Hepatocyte (in vitro differentiated cells): ENCODE measurements around the gene SLTM. TPM values are rescaled to one million over a fixed set of nuclear protein-coding genes. Genes with fewer than 3 reads are reported as not detected.
"Not testable (repeated sequence)": the region's sequence is repeated elsewhere in the genome, so short reads cannot be mapped to it uniquely, and the experiment has no call there.

Source experiments
- DNase-seq: peaks from one replicate; pipeline ENCODE4 v3.0.0-alpha.2; 2016; ENCODE audit warnings: low spot score
- H2AFZ ChIP-seq: fragments of 200-600 bp; sonication (generic); 2 replicates; pipeline ENCODE4 v1.6.0; 2016; ENCODE audit warnings: antibody characterized with exemption, mild to moderate bottlenecking
- H3K27ac ChIP-seq: fragments of 200-600 bp; sonication (generic); 2 replicates; pipeline ENCODE4 v1.5.1; 2016; ENCODE audit warnings: mild to moderate bottlenecking
- H3K27me3 ChIP-seq: fragments of 200-600 bp; sonication (generic); 2 replicates; pipeline ENCODE4 v1.6.1; 2016
- H3K36me3 ChIP-seq: fragments of 200-600 bp; sonication (generic); replicated peaks from 2 replicates; pipeline ENCODE4 v1.5.1; 2016; ENCODE audit warnings: low read depth; ENCODE audit not compliant: insufficient read depth
- H3K4me1 ChIP-seq: fragments of 200-600 bp; sonication (generic); 2 replicates; pipeline ENCODE4 v1.5.1; 2016; ENCODE audit warnings: mild to moderate bottlenecking, moderate library complexity; ENCODE audit not compliant: insufficient read depth
- H3K4me2 ChIP-seq: fragments of 200-600 bp; sonication (generic); 2 replicates; pipeline ENCODE4 v1.6.0; 2016
- H3K4me3 ChIP-seq: fragments of 200-600 bp; sonication (generic); 2 replicates; pipeline ENCODE4 v1.5.1; 2016; ENCODE audit warnings: mild to moderate bottlenecking
- H3K79me2 ChIP-seq: fragments of 200-600 bp; sonication (generic); 2 replicates; pipeline ENCODE4 v1.6.0; 2017; ENCODE audit warnings: mild to moderate bottlenecking
- H3K9me2 ChIP-seq: fragments of 200-600 bp; sonication (generic); replicated peaks from 2 replicates; pipeline ENCODE4 v1.6.0; 2017; ENCODE audit warnings: mild to moderate bottlenecking; ENCODE audit not compliant: insufficient read depth
- H3K9me3 ChIP-seq: fragments of 200-600 bp; sonication (generic); 2 replicates; pipeline ENCODE4 v1.5.1; 2016; ENCODE audit warnings: low read depth, mild to moderate bottlenecking
- H4K20me1 ChIP-seq: fragments of 200-600 bp; sonication (generic); 2 replicates; pipeline ENCODE4 v1.6.0; 2016; ENCODE audit warnings: mild to moderate bottlenecking; ENCODE audit not compliant: insufficient read depth, poor library complexity, severe bottlenecking
- CTCF ChIP-seq: fragments of 200-600 bp; sonication (generic); IDR thresholded peaks from 2 replicates; pipeline ENCODE4 v1.5.1; 2016; ENCODE audit warnings: antibody characterized with exemption, mild to moderate bottlenecking; ENCODE audit not compliant: poor library complexity
- EZH2 ChIP-seq: fragments of 200-600 bp; sonication (generic); IDR thresholded peaks from 2 replicates; pipeline ENCODE4 v1.6.1; 2016; ENCODE audit warnings: antibody characterized with exemption, mild to moderate bottlenecking, borderline replicate concordance
- EZH2phosphoT487 ChIP-seq: fragments of 200-600 bp; sonication (generic); IDR thresholded peaks from one replicate; pipeline ENCODE4 v1.6.1; 2018; ENCODE audit warnings: antibody characterized with exemption, mild to moderate bottlenecking, low read depth, moderate library complexity; ENCODE audit not compliant: unreplicated experiment, severe bottlenecking
- WGBS: methylation state at CpG from one replicate; pipeline ENCODE4 v1.1.6; 2016; ENCODE audit warnings: low lambda C conversion rate; ENCODE audit errors: missing lambda C conversion rate; 5-methylcytosine and 5-hydroxymethylcytosine counted together
- polyA plus RNA-seq: library from polyadenylated mRNA; unstranded; fragments of >200 nt; fragmentation: Nextera tagmentation; extraction: Ambion mirVana; gene quantifications from 2 replicates; pipeline ENCODE4 v1.2.1, GENCODE V29; 2016
- total RNA-seq: library from RNA; depleted of rRNA; stranded (reverse); fragments of >200 nt; gene quantifications from 2 replicates; pipeline ENCODE4 v1.2.3, GENCODE V29; 2014

SLTM gene
- total and polyA plus RNA-seq, 2 experiments from 2014 or later, result 73.0 to 75.0 TPM

GRCh38 chr15:58919232-58919631, 14.2 kb downstream of the SLTM start:
- peaks cover 29% of the 10 kb centered on the region for H4K20me1 ChIP-seq
- H3K27me3 ChIP-seq, result no peaks in the 10 kb centered on the region
- WGBS, result over 99% methylated on average over 7 of the region's 7 CpGs
- H3K4me3 ChIP-seq, result no peak overlapping the region
- H3K9me3 ChIP-seq, result no peaks in the 10 kb centered on the region
- H3K9me2 ChIP-seq, result no peaks in the 10 kb centered on the region
- no peaks in the 10 kb centered on the region for H3K36me3 ChIP-seq
- H2AFZ ChIP-seq, result no peak overlapping the region
- H3K4me1 ChIP-seq, result peaks cover 5% of the 10 kb centered on the region
- no peak for DNase-seq
- H3K4me2 ChIP-seq, result no peak overlapping the region
- H3K27ac ChIP-seq, result no peak overlapping the region
- TF ChIP-seq EZH2 (no peak), EZH2phosphoT487 (no peak), CTCF (no peak)
- H3K79me2 ChIP-seq, result peaks cover 89% of the 10 kb centered on the region

GRCh38 chr15:58918239-58918638, 15.2 kb downstream of the SLTM start:
- H2AFZ ChIP-seq, result no peak overlapping the region
- no peak for DNase-seq
- H3K4me2 ChIP-seq, result no peak overlapping the region
- no peak overlapping the region for H3K4me3 ChIP-seq
- peaks cover 20% of the 10 kb centered on the region for H4K20me1 ChIP-seq
- H3K4me1 ChIP-seq, result peaks cover 5% of the 10 kb centered on the region
- peaks cover 81% of the 10 kb centered on the region for H3K79me2 ChIP-seq
- H3K27ac ChIP-seq, result no peak overlapping the region
- H3K9me2 ChIP-seq, result no peaks in the 10 kb centered on the region
- no peaks in the 10 kb centered on the region for H3K9me3 ChIP-seq
- WGBS, result 67% methylated on average over 5 of the region's 5 CpGs
- H3K36me3 ChIP-seq, result no peaks in the 10 kb centered on the region
- H3K27me3 ChIP-seq, result no peaks in the 10 kb centered on the region
- TF ChIP-seq EZH2 (no peak), CTCF (no peak), EZH2phosphoT487 (no peak)

- not testable (repeated sequence) for DNase-seq, H3K27me3 ChIP-seq, H3K4me2 ChIP-seq, H3K9me3 ChIP-seq, H3K36me3 ChIP-seq, H3K27ac ChIP-seq, H2AFZ ChIP-seq, H3K4me3 ChIP-seq, H3K9me2 ChIP-seq, H3K4me1 ChIP-seq
- Histone ChIP-seq H4K20me1 (peaks cover 14% of the 10 kb centered on the region), H3K79me2 (peaks cover 79% of the 10 kb centered on the region)
- 93% methylated on average over 10 of the region's 10 CpGs for WGBS
These were observed 15.8 kb downstream of the SLTM start for GRCh38 chr15:58917613-58918129.

GRCh38 chr15:58916962-58917361, 16.5 kb downstream of the SLTM start:
- Histone ChIP-seq H3K27ac (no peak overlapping the region), H3K4me1 (peaks cover 5% of the 10 kb centered on the region), H2AFZ (no peak overlapping the region), H3K4me3 (no peak overlapping the region), H3K79me2 (peaks cover 81% of the 10 kb centered on the region), H3K36me3 (no peaks in the 10 kb centered on the region), H4K20me1 (peaks cover 10% of the 10 kb centered on the region), H3K4me2 (no peak overlapping the region), H3K9me3 (no peaks in the 10 kb centered on the region), H3K27me3 (no peaks in the 10 kb centered on the region), H3K9me2 (no peaks in the 10 kb centered on the region)
- DNase-seq, result no peak
- no peak for TF ChIP-seq EZH2phosphoT487
- TF ChIP-seq CTCF, result no peak
- no peak for TF ChIP-seq EZH2
- 100% methylated on average over 2 of the region's 2 CpGs for WGBS
